Mesendoderm (in vitro differentiated cells): ENCODE results near the gene CORO1C.

Experiments
- DNase-seq: peaks from one replicate; pipeline ENCODE4 v3.0.0; 2013
- H2AK5ac ChIP-seq: 2 replicates; pipeline ENCODE4 v1.6.1; 2013; ENCODE audit warnings: low read length, inconsistent platforms
- H2BK120ac ChIP-seq: 2 replicates; pipeline ENCODE4 v1.6.1; 2013; ENCODE audit warnings: low read depth, mild to moderate bottlenecking, low read length, moderate library complexity, mixed read lengths
- H2BK15ac ChIP-seq: replicated peaks from 2 replicates; pipeline ENCODE4 v1.6.1; 2013; ENCODE audit warnings: low read depth, mild to moderate bottlenecking, moderate library complexity
- H2BK5ac ChIP-seq: 2 replicates; pipeline ENCODE4 v1.6.1; 2013; ENCODE audit warnings: low read length, inconsistent platforms
- H3K18ac ChIP-seq: 2 replicates; pipeline ENCODE4 v1.6.1; 2013; ENCODE audit warnings: mild to moderate bottlenecking, low read length, mixed read lengths
- H3K23ac ChIP-seq: one replicate; pipeline ENCODE4 v1.6.1; 2013; ENCODE audit warnings: low read length
- H3K27ac ChIP-seq: 2 replicates; pipeline ENCODE4 v1.5.1; 2013; ENCODE audit warnings: low read depth, mild to moderate bottlenecking, inconsistent platforms, low read length, moderate library complexity
- H3K27me3 ChIP-seq: 2 replicates; pipeline ENCODE4 v1.6.1; 2013; ENCODE audit warnings: low read length, control low read depth, mild to moderate bottlenecking, inconsistent platforms; ENCODE audit not compliant: insufficient read depth, poor library complexity
- H3K36me3 ChIP-seq: 2 replicates; pipeline ENCODE4 v1.6.1; 2013; ENCODE audit warnings: low read length, inconsistent platforms; ENCODE audit not compliant: control insufficient read depth, insufficient read depth
- H3K4ac ChIP-seq: one replicate; pipeline ENCODE4 v1.6.1; 2013; ENCODE audit warnings: low read depth, mild to moderate bottlenecking, low read length, moderate library complexity
- H3K4me1 ChIP-seq: 2 replicates; pipeline ENCODE4 v1.6.1; 2013; ENCODE audit warnings: low read depth, low read length, inconsistent platforms; ENCODE audit not compliant: control insufficient read depth
- H3K4me2 ChIP-seq: 2 replicates; pipeline ENCODE4 v1.6.1; 2013; ENCODE audit warnings: low read length
- H3K4me3 ChIP-seq: 2 replicates; pipeline ENCODE4 v1.5.1; 2013; ENCODE audit warnings: mild to moderate bottlenecking, low read length
- H3K56ac ChIP-seq: one replicate; pipeline ENCODE4 v1.6.1; 2013; ENCODE audit warnings: low read length
- H3K79me1 ChIP-seq: 2 replicates; pipeline ENCODE4 v1.6.1; 2013; ENCODE audit warnings: low read length, inconsistent platforms
- H3K79me2 ChIP-seq: 2 replicates; pipeline ENCODE4 v1.6.1; 2013; ENCODE audit warnings: mild to moderate bottlenecking, low read length; ENCODE audit not compliant: control insufficient read depth, insufficient read depth
- H3K9ac ChIP-seq: 2 replicates; pipeline ENCODE4 v1.6.1; 2013; ENCODE audit warnings: low read length, inconsistent platforms
- H4K5ac ChIP-seq: one replicate; pipeline ENCODE4 v1.6.1; 2013; ENCODE audit warnings: low read length
- H4K8ac ChIP-seq: one replicate; pipeline ENCODE4 v1.6.1; 2013; ENCODE audit warnings: low read depth, mild to moderate bottlenecking, control low read depth, low read length, moderate library complexity
- WGBS: extraction: QIAGEN DNeasy Blood & Tissue Kit; methylation state at CpG from one replicate; pipeline ENCODE4 v1.1.7; 2013; ENCODE audit warnings: low lambda C conversion rate, missing lambda C conversion rate; ENCODE audit not compliant: insufficient coverage; ENCODE audit errors: extremely low coverage; 5-methylcytosine and 5-hydroxymethylcytosine counted together

Gene CORO1C

GRCh38 chr12:108727161-108727560 lies 4.2 kb downstream of the CORO1C start:
- Histone ChIP-seq H3K27me3 (no peaks in the 10 kb centered on the region), H4K8ac (no peak overlapping the region), H4K5ac (no peak overlapping the region), H3K4me3 (no peak overlapping the region), H3K56ac (no peak overlapping the region), H2BK120ac (no peak overlapping the region), H3K4me2 (no peak overlapping the region), H2BK5ac (no peak overlapping the region), H3K9ac (no peak overlapping the region), H2BK15ac (no peak overlapping the region), H3K4me1 (peaks cover 6% of the 10 kb centered on the region), H3K27ac (no peak overlapping the region), H3K79me2 (peaks cover 68% of the 10 kb centered on the region), H3K4ac (no peak overlapping the region), H3K18ac (no peak overlapping the region), H2AK5ac (no peak overlapping the region), H3K36me3 (no peaks in the 10 kb centered on the region), H3K79me1 (peaks cover 20% of the 10 kb centered on the region), H3K23ac (no peak overlapping the region)
- WGBS = no CpG with 5 or more reads among the region's 1 CpG
- no peak for DNase-seq

- Histone ChIP-seq H3K4ac (no peak overlapping the region), H3K9ac (no peak overlapping the region), H3K79me2 (peaks cover 76% of the 10 kb centered on the region), H3K79me1 (peaks cover 20% of the 10 kb centered on the region), H2BK5ac (no peak overlapping the region), H3K18ac (no peak overlapping the region), H3K4me3 (no peak overlapping the region), H3K4me2 (no peak overlapping the region), H2BK120ac (no peak overlapping the region), H3K27ac (no peak overlapping the region), H3K4me1 (peaks cover 9% of the 10 kb centered on the region), H3K23ac (no peak overlapping the region), H3K27me3 (no peaks in the 10 kb centered on the region), H3K36me3 (no peaks in the 10 kb centered on the region), H2BK15ac (no peak overlapping the region), H2AK5ac (no peak overlapping the region), H4K8ac (no peak overlapping the region), H3K56ac (no peak overlapping the region), H4K5ac (no peak overlapping the region)
- no peak for DNase-seq
These were observed 6.5 kb downstream of the CORO1C start for GRCh38 chr12:108724890-108725151.

GRCh38 chr12:108724054-108724889 lies 7.0 kb downstream of the CORO1C start:
- Histone ChIP-seq H2BK120ac (no peak overlapping the region), H3K56ac (no peak overlapping the region), H2AK5ac (no peak overlapping the region), H3K79me1 (peaks cover 22% of the 10 kb centered on the region), H3K36me3 (no peaks in the 10 kb centered on the region), H3K4me3 (no peak overlapping the region), H3K4me2 (no peak overlapping the region), H2BK15ac (no peak overlapping the region), H2BK5ac (no peak overlapping the region), H4K5ac (no peak overlapping the region), H3K79me2 (peaks cover 76% of the 10 kb centered on the region), H3K18ac (no peak overlapping the region), H3K27me3 (no peaks in the 10 kb centered on the region), H3K9ac (no peak overlapping the region), H3K27ac (no peak overlapping the region), H3K23ac (no peak overlapping the region), H4K8ac (no peak overlapping the region), H3K4ac (no peak overlapping the region), H3K4me1 (peaks cover 7% of the 10 kb centered on the region)
- whole genome bisulfite sequencing = no CpG with 5 or more reads among the region's 3 CpGs
- DNase-seq = peak; percentile 39

GRCh38 chr12:108722992-108723766 lies 8.1 kb downstream of the CORO1C start:
- H3K4me1 ChIP-seq = peaks cover 7% of the 10 kb centered on the region
- H3K4me2 ChIP-seq = no peak overlapping the region
- peak; percentile 30 for DNase-seq

GRCh38 chr12:108722463-108722862 lies 8.9 kb downstream of the CORO1C start:
- Histone ChIP-seq H3K79me2 (peaks cover 70% of the 10 kb centered on the region), H3K79me1 (peaks cover 23% of the 10 kb centered on the region), H3K27me3 (no peaks in the 10 kb centered on the region), H2BK15ac (no peak overlapping the region), H2AK5ac (no peak overlapping the region), H3K4me1 (peaks cover 7% of the 10 kb centered on the region), H4K5ac (no peak overlapping the region), H3K36me3 (no peaks in the 10 kb centered on the region), H4K8ac (no peak overlapping the region), H3K56ac (no peak overlapping the region), H3K18ac (no peak overlapping the region), H3K4ac (no peak overlapping the region), H2BK5ac (no peak overlapping the region), H2BK120ac (no peak overlapping the region), H3K23ac (no peak overlapping the region), H3K27ac (peak overlapping the region; percentile 17), H3K9ac (no peak overlapping the region), H3K4me3 (no peak overlapping the region), H3K4me2 (no peak overlapping the region)
- no peak for DNase-seq
- WGBS = no CpG with 5 or more reads among the region's 1 CpG

More at GRCh38 chr12:108722992-108723766, 8.1 kb downstream of the CORO1C start:
- H3K23ac ChIP-seq = no peak overlapping the region
- no peaks in the 10 kb centered on the region for H3K27me3 ChIP-seq
- no peak overlapping the region for H3K27ac ChIP-seq
- peaks cover 22% of the 10 kb centered on the region for H3K79me1 ChIP-seq
- H3K4ac ChIP-seq = no peak overlapping the region
- no peak overlapping the region for H2BK120ac ChIP-seq
- no peak overlapping the region for H3K56ac ChIP-seq
- H2AK5ac ChIP-seq = no peak overlapping the region
- H3K79me2 ChIP-seq = peaks cover 74% of the 10 kb centered on the region
- no peak overlapping the region for H4K5ac ChIP-seq
- H3K36me3 ChIP-seq = no peaks in the 10 kb centered on the region
- H2BK5ac ChIP-seq = no peak overlapping the region
- no peak overlapping the region for H2BK15ac ChIP-seq
- H4K8ac ChIP-seq = no peak overlapping the region
- H3K18ac ChIP-seq = peak overlapping the region; percentile 51
- H3K9ac ChIP-seq = no peak overlapping the region
- H3K4me3 ChIP-seq = no peak overlapping the region
- no CpG with 5 or more reads among the region's 5 CpGs for WGBS
